ENCODE data around the gene TNFAIP8L1.
"Not testable (repeated sequence)": the region's sequence is repeated elsewhere in the genome, so short reads cannot be mapped to it uniquely, and the experiment has no call there.

TNFAIP8L1 gene

DNA sequence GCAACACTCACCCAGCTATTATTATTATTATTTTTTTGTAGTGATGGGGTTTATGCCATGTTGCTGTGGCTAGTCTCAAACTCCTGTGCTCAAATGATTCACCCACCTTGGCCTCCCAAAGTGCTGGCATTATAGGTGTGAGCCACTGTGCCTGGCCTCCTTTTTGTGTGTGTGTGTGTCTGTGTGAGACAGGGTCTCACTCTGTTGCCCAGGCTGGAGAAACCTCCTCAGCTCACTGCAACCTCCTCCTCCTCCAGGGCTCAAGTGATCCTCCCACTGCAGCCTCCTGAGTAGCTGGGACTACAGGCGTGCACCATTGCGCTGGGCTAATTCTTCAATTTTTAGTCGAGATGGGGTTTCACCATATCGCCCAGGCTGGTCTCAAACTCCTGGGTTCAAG, 34.4 kb downstream of the TNFAIP8L1 start:
- Histone ChIP-seq H3K27ac (replicated peaks) (no peak overlapping the region), H3K27me3 (ENCODE audit: insufficient read depth, poor library complexity, severe bottlenecking) (no peaks in the 10 kb centered on the region), H3K4me3 (replicated peaks; ENCODE audit: insufficient read depth, low read length) (no peak overlapping the region)
- TF ChIP-seq POLR2AphosphoS5 (IDR thresholded peaks at IDR 0.05; ENCODE audit: low read depth) (no peak), GABPA (IDR thresholded peaks at IDR 0.05; ENCODE audit: low read depth) (no peak), SPI1 (IDR thresholded peaks at IDR 0.05; ENCODE audit: borderline replicate concordance, low read depth) (no peak)
- TF ChIP-seq, protein P1, sequence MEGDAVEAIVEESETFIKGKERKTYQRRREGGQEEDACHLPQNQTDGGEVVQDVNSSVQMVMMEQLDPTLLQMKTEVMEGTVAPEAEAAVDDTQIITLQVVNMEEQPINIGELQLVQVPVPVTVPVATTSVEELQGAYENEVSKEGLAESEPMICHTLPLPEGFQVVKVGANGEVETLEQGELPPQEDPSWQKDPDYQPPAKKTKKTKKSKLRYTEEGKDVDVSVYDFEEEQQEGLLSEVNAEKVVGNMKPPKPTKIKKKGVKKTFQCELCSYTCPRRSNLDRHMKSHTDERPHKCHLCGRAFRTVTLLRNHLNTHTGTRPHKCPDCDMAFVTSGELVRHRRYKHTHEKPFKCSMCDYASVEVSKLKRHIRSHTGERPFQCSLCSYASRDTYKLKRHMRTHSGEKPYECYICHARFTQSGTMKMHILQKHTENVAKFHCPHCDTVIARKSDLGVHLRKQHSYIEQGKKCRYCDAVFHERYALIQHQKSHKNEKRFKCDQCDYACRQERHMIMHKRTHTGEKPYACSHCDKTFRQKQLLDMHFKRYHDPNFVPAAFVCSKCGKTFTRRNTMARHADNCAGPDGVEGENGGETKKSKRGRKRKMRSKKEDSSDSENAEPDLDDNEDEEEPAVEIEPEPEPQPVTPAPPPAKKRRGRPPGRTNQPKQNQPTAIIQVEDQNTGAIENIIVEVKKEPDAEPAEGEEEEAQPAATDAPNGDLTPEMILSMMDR (IDR thresholded peaks at IDR 0.05; ENCODE audit: insufficient read depth, low read length): no peak
- no peak for DNase-seq (ENCODE audit: low read depth in 1 of 2, low spot score in 1 of 2)

DNA sequence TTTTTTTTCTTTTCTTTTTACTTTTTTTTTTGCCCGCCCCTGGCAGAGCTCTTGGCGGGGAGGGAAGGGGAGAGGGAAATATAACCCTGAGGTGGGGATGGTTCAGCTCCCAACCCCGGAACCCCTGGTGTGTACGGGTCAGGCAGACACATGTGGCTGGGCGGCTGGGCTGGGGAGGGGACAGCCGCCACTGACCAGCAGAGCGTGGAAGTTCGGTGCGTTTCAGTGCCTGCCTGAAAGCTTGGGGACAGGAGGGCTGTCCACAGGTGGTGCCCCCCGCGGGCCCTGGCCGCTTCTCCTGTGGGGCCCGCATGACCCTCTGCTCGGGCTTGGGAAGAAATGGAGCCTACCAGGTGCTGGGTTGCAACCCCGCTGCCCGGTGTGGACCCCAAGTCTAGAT, 36.0 kb downstream of the TNFAIP8L1 start:
- no peak overlapping the region for H3K4me3 ChIP-seq (replicated peaks; ENCODE audit: insufficient read depth, low read length)
- DNase-seq (ENCODE audit: low read depth in 1 of 2, low spot score in 1 of 2): no peak
- TF ChIP-seq, protein P1 (IDR thresholded peaks at IDR 0.05; ENCODE audit: insufficient read depth, low read length): no peak
- no peak for TF ChIP-seq POLR2AphosphoS5 (IDR thresholded peaks at IDR 0.05; ENCODE audit: low read depth)
- TF ChIP-seq, protein P2, sequence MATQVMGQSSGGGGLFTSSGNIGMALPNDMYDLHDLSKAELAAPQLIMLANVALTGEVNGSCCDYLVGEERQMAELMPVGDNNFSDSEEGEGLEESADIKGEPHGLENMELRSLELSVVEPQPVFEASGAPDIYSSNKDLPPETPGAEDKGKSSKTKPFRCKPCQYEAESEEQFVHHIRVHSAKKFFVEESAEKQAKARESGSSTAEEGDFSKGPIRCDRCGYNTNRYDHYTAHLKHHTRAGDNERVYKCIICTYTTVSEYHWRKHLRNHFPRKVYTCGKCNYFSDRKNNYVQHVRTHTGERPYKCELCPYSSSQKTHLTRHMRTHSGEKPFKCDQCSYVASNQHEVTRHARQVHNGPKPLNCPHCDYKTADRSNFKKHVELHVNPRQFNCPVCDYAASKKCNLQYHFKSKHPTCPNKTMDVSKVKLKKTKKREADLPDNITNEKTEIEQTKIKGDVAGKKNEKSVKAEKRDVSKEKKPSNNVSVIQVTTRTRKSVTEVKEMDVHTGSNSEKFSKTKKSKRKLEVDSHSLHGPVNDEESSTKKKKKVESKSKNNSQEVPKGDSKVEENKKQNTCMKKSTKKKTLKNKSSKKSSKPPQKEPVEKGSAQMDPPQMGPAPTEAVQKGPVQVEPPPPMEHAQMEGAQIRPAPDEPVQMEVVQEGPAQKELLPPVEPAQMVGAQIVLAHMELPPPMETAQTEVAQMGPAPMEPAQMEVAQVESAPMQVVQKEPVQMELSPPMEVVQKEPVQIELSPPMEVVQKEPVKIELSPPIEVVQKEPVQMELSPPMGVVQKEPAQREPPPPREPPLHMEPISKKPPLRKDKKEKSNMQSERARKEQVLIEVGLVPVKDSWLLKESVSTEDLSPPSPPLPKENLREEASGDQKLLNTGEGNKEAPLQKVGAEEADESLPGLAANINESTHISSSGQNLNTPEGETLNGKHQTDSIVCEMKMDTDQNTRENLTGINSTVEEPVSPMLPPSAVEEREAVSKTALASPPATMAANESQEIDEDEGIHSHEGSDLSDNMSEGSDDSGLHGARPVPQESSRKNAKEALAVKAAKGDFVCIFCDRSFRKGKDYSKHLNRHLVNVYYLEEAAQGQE (IDR thresholded peaks at IDR 0.05; ENCODE audit: insufficient replicate concordance, low read depth): no peak
- TF ChIP-seq GABPA (IDR thresholded peaks at IDR 0.05; ENCODE audit: low read depth): no peak
- TF ChIP-seq SPI1 (IDR thresholded peaks at IDR 0.05; ENCODE audit: borderline replicate concordance, low read depth): no peak
- no peak overlapping the region for H3K27ac ChIP-seq (replicated peaks)
- no peaks in the 10 kb centered on the region for H3K27me3 ChIP-seq (ENCODE audit: insufficient read depth, poor library complexity, severe bottlenecking)

DNA sequence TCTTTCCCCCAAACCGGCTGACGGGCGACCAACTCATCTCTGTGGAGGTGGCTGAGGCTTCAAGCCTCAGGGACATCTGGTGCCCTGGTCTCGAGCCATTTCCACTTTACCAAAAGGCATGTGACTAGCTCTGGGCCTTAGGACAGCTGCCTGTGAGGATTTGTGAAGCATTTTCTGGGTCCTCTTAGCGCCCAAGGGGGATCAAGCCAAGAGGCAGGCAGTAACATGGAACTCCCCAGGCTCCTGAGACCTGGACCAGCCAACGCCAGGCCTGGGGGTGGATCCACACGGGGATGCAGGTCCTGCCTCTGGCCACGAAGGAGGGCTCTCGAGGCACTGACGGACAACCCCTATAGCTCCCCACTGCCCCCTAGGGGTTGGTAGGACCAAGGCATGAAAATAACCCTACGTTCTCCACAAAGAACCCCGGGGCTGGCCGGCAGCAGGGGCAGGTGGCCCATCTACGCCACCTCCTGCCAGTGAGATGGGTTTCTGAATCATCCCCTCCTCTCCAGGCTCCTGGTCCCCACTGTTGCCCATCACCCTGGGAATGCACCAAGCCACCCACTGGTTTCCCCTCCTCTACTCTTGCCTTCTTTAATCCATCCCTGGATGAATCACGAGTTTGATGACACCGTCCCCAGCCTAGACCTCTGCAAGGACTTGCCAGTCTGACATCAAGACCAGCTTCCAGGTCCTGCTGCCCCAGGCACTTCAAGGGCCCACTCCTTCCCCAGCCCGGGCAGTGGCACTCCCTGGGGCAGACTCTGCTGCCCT, 37.8 kb downstream of the TNFAIP8L1 start:
- H3K27ac ChIP-seq (replicated peaks): no peak overlapping the region
- TF ChIP-seq GABPA (IDR thresholded peaks at IDR 0.05; ENCODE audit: low read depth): no peak
- no peak for TF ChIP-seq SPI1 (IDR thresholded peaks at IDR 0.05; ENCODE audit: borderline replicate concordance, low read depth)
- TF ChIP-seq, protein P1 (IDR thresholded peaks at IDR 0.05; ENCODE audit: insufficient read depth, low read length): peak; percentile 21
- DNase-seq (ENCODE audit: low read depth in 1 of 2, low spot score in 1 of 2): peak in 1 of 2 experiments; percentile 28
- no peak overlapping the region for H3K4me3 ChIP-seq (replicated peaks; ENCODE audit: insufficient read depth, low read length)
- H3K27me3 ChIP-seq (ENCODE audit: insufficient read depth, poor library complexity, severe bottlenecking): no peaks in the 10 kb centered on the region

DNA sequence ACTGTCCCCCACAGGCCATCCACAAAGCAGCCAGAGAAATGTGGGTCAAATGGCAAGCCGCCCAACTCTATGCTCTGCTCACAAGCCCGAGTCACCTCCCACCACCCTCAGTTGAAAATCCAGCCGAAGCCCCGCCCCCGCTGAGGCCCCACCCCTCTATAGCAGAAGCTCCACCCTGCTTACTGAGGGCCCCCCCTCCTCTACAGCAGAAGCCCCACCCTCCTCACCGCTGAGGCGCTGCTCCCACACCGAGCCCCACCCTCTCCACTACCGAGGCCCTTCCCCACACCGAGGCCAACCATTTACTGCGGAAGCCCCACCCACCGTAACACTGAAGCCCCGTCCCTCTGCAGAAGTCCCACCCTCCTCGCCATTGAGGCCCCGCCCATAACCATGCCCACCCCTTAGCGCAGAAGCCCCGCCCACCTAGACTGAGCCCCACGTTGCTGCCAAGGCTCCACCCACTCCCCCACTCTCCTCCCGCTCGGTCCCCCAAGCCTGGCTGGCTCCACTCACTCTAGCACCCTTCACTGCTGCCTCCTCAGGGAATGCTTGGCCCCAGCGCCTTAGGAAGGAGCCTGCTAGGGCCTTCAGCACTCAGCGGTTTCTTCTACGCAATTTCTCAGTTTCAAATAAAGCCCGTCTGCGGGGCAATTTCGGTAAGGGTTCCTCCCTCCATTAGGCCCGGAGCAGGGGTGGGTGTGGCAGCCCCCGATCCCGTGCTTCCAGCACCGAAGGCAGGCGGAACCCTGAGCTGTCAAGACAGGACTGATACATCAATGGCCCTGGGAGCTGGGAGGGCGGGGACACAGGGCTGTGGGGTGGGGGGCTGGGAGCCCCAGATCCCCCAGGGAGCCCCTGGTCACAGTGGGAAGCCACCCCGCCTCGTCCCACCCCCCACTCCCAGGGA, 39.8 kb downstream of the TNFAIP8L1 start:
- TF ChIP-seq SPI1 (IDR thresholded peaks at IDR 0.05; ENCODE audit: borderline replicate concordance, low read depth) (no peak), POLR2AphosphoS5 (IDR thresholded peaks at IDR 0.05; ENCODE audit: low read depth) (no peak), GABPA (IDR thresholded peaks at IDR 0.05; ENCODE audit: low read depth) (no peak)
- TF ChIP-seq, protein P2 (IDR thresholded peaks at IDR 0.05; ENCODE audit: insufficient replicate concordance, low read depth): no peak
- TF ChIP-seq, protein P1 (IDR thresholded peaks at IDR 0.05; ENCODE audit: insufficient read depth, low read length): no peak
- Histone ChIP-seq H3K27ac (replicated peaks) (no peak overlapping the region), H3K27me3 (ENCODE audit: insufficient read depth, poor library complexity, severe bottlenecking) (no peaks in the 10 kb centered on the region), H3K4me3 (replicated peaks; ENCODE audit: insufficient read depth, low read length) (no peak overlapping the region)
- no peak for DNase-seq (ENCODE audit: low read depth in 1 of 2, low spot score in 1 of 2)

DNA sequence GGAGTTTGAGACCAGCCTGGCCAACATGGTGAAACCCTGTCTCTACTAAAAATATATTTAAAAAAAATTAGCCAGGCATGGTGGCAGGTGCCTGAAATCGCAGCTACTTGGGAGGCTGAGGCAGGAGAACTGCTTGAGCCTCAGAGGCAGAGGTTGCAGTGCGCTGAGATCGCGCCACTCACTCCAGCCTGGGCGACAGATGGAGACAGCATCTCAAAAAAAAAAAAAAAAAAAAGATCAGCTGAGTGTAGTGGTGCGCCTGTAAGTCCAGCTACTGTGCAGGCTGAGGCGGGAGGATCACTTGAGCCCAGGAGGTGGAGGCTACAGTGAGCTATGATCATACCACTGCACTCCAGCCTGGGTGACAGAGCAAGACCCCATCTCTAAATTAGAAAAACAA, 40.7 kb downstream of the TNFAIP8L1 start:
- H3K27ac ChIP-seq (replicated peaks); DNase-seq (ENCODE audit: low read depth in 1 of 2, low spot score in 1 of 2); H3K4me3 ChIP-seq (replicated peaks; ENCODE audit: insufficient read depth, low read length); H3K27me3 ChIP-seq (ENCODE audit: insufficient read depth, poor library complexity, severe bottlenecking): not testable (repeated sequence)
